ENCODE results near the gene IFNA10.
A peak's percentile ranks its signal among the peaks of the same experiment; 100 is the strongest.
"Not testable (repeated sequence)": the region's sequence is repeated elsewhere in the genome, so short reads cannot be mapped to it uniquely, and the experiment has no call there.

Gene IFNA10

DNA sequence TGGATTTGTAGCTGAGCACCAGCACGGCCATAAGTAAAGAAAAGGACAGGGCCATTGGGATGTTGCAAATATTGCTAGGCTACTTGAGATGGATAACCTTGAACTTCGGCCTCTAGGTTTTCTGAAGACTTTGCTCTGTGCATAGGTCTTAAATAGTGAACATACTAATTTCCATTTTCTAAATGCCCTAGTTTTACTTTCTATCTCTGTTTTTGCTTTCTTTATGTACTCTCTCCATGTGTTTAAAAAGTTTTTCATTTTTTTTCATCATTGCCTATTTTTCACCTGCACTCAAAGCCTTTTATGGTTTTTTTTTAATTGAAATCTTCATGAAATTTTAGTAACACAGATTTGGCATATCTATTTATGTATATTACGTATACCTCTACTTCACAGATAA, at the start of gene IFNA10:
Gene IFNA10 (minus strand): TSS at position 101 of the 400 bp plus-strand sequence. CDS start 46 bp downstream, at position 55.
- FAIRE-seq, result not testable (repeated sequence)

DNA sequence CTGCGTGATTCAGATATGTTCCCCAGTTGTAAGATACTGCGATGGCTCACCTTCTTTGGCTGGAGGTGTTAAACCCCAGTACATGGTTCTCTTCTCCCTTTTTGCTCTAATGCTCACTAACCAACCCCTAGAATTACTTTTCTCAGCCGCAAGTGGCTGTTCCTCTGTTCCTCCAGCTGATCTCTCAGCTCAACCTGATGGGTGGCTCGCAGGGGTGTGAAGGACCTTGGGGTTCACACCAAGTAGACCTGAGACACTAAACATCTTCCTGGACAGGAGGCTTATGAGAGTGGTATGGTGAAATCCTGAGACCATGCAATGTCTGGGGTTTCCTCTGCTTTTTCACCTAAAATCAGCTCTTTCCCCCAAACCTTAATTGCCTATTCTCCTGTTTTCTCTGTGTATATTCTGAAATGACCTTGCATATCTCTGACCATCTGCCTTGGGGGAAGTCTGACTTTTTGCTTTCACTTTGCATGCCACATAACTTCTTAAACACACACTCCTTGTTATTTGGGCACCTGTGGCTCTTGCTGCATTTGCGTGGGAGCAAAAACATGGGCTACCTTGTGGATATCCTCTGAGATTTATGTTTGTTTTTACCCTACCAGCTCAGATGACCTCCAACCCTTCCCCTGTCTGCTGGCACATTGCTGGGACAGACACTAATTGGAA, 48.7 kb upstream of the IFNA10 start:
- FAIRE-seq, result no peak

DNA sequence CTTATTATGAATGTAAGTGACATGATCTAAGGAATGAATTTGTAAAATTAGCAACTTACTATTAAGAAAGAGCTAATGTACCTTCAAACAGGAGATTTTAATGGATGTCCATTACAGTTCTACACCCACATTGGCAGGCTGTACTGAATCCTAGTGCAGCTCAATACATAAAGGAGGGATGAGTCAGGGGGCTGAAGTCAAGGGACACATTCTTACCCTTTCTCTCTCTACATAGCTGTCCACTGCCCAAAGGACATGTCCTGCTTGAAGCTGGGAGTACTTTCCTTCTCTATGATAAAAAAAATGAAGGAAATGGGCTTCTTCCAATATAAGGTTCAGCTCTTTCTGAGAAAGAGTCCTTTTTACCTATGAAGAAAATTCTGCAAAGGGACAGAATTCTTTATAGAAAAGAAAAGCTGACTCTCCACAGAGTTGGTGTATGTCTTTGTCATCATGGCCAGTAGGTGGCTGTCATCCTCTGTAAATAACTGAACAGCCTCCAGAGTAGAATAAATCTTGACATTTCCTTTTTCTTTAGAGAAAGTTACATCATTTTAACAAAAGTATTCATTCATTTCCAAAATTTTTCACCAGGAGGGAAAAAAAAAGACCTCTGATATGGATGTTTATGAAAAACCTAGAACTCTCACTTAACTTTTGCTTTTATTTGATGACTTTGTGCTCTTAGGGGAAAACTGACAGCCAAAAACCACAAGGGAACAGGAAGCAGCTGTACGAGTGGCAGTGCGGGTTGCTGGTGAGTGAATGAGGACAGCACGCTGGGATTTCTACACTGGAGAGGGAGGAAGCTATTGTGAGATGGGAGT, 46.0 kb upstream of the IFNA10 start:
- FAIRE-seq, result peak; percentile 13

DNA sequence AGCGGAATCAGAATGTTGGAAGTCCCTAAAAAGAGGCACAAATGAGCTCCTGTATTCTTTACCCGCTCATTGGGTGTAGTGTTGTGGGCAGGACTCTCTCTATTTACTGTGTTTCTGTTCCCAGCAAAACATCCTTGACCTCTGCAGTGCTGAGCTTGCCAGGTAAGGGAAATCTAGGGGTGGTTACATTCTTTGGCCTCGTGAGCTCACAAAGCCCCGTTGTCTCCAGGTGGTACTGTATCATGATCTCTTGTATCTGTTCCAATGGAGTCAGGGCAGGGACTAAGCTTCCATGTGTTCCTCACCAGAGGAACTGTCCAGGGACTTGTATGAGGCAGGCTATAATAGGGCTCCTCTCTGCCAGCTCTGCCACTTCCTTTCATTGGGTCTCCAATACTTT, 44.7 kb upstream of the IFNA10 start:
- no peak for FAIRE-seq

- no peak for FAIRE-seq
Observed at GRCh38 chr9:21251190-21251589, 44.2 kb upstream of the IFNA10 start.

DNA sequence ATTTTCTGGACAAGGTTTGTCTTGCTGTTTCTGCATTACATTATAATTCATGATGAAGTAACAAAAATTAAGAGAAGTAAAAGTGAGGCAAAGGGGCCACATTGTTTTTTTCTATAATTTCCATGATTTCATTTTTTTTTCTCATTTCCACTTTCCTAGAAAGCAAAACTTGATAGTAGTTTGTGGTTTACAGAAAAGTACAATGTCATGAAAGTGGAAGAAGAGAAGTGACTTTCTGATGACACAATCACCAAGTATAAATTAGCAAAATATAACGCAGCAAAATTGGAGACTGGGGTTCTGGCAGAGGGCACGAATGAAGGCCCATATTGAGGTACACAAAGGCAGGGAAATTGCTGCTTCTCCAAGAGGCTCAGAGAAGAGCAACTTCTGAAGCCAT, 37.9 kb upstream of the IFNA10 start:
- no peak for FAIRE-seq

DNA sequence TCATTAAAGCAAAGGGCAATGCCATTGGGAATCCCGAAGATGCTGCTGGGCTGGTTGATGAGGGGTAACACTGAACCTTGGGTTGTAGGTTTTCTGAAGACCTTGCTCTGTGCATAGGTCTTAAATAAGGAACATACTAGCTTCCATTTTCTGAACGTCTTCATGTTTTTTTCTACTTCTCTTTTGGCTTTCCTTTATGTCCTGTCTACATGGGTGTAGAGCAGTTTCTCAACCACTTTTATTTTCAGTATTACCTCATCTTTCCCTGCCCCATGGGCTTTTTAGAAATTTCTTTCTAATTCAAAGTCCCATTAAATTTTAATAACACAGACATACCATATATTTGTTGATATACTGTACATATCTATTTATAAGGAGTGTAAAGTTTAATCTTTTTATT, 33.0 kb upstream of the IFNA10 start, which contains the start of gene IFNA14:
Gene IFNA14 (minus strand): TSS at position 95 of the 400 bp plus-strand sequence. CDS start 70 bp downstream, at position 25.
- FAIRE-seq, result no peak

- not testable (repeated sequence) for FAIRE-seq
Observed at GRCh38 chr9:21236360-21236714, 29.4 kb upstream of the IFNA10 start.

DNA sequence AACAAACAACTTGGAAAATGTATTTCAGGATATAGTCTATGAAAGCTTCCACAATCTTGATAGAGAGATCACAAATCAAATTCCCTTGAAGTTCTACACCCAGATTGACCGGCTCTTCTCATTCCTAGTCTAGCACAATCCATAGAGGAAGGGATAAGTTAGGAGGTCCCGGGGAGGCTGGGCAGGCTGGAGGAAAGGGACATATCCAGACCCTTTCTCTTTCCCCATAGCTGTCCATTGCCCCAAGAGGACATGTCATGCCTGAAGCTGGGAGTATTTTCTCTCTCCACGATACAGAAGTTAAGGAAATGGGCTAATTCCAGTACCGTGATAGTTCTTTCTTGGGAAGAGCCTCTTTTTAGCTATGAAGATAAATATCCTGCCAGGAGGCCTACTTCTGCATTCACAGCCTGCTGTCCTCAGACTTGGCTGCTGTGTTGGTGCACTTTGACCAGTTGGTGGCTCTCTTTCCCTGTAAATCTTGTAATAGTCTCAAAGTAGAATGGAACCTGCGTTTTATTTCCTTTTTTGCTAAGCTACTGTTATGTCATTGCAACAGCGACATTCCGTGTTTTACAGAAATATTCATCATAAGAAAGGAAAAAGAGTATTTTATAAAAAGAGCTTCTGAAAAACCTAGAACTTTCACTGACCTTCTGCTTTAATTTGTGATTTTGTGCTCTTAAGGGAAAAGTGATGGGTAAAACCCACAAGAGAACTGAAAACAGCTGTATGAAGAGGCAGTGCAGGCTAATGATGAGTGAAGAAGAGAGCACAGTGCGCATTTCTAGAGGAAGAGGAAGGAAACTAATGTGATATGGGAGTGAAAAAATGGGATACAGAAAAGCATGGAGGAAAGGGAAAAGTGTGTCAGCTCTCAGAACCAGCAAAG, 28.8 kb upstream of the IFNA10 start:
- peak; percentile 57 for FAIRE-seq

DNA sequence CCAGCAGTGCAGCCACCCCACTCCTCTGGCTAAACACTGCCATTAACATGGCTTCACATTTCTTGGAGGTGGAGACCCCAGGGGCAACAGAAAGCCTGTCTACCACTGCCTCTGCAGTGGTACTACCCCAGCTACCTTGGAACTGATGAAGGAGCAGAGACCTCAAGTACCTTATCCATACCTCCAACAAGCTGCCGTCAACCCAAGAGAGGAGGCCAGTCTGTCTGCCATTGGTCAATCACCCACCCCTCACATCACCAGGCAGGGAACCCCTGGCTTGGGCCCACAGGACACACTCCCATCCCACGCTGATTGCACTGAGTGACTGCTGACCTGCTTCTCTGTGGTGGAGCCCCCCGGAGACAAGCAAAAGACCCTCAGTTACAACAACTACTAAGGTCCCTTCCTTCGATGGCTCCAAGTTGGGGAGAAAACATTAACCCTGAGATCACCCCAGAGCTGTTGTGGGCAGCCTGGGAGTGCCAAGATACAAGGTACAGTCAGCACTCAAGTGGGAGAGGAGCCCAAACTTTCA, 27.3 kb upstream of the IFNA10 start:
- no peak for FAIRE-seq

DNA sequence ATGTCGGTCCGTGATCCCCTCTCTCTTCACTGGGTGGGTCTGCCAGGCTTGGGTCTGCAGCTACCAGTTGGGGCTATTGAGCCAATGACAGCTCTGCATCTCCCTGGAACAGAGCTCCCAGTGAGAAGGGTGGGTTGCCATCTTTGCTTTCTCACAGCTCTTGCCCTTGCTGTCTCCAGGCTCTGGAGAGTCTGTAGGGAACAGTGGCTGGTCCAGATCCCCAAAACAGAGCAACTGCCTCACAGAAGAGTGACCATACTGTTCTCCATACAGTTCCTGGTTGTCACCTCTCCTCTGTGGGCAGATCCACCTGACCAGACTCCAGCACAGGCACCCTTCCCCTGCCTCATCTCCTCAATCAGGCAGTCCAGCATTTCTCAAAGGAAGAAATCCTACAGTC, 26.3 kb upstream of the IFNA10 start:
- no peak for FAIRE-seq

DNA sequence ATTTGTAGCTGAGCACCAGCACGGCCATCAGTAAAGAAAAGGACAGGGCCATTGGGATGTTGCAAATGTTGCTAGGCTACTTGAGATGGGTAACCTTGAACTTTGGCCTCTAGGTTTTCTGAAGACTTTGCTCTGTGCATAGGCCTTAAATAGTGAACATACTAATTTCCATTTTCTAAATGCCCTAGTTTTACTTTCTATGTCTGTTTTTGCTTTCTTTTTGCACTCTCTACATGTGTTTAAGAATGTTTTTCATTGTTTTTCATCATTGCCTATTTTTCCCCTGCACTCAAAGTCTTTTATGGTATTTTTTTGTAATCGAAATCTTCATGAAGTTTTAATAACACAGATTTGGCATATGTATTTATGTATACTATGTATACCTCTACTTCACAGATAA, 21.2 kb upstream of the IFNA10 start, which contains the start of gene IFNA17:
Gene IFNA17 (minus strand): TSS at position 101 of the 400 bp plus-strand sequence. CDS start 49 bp downstream, at position 52.
- FAIRE-seq, result no peak

DNA sequence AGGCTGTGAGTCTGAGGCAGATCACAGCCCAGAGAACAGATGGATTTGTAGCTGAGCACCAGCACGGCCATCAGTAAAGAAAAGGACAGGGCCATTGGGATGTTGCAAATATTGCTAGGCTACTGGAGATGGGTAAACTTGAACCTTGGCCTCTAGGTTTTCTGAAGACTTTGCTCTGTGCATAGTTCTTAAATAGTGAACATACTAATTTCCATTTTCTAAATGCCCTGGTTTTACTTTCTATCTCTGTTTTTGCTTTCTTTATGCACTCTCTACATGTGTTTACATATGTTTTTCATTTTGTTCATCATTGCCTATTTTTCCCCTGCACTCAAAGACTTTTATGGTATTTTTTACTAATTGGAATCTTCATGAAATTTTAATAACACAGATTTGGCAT, 10.3 kb upstream of the IFNA10 start, which contains the start of gene IFNA16:
Gene IFNA16 (minus strand): TSS at position 101 of the 400 bp plus-strand sequence. CDS start 6 bp downstream, at position 95.
- FAIRE-seq, result not testable (repeated sequence)

DNA sequence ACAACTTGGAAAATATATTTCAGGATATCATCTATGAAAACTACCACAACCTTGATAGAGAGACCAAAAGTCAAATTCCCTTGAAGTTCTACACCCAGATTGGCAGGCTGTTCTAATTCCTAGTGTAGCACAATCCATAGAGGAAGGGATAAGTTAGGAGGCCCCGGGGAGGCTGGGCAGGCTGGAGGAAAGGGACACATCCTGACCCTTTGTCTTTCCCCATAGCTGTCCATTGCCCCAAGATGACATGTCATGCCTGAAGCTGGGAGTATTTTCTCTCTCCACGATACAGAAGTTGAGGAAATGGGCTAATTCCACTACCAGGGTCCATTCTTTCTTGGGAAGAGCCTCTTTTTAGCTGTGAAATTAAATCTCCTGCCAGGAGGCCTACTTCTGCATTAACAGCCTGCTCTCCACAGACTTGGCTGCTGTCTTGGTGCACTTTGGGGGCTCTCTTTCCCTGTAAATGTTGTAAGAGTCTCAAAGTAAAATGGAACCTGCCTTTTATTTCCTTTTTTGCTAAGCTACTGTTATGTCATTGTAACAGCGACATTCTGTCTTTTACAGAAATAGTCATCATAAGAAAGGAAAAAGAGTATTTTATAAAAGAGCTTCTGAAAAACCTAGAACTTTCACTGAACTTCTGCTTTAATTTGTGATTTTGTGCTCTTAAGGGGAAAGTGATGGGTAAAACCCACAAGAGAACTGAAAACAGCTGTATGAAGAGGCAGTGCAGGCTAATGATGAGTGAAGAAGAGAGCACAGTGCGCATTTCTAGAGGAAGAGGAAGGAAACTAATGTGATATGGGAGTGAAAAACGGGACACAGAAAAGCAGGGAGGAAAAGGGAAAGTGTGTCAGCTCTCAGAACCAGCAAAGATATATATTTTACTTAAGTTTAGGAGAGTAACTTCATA, 6.7 kb upstream of the IFNA10 start:
- peak; percentile 42 for FAIRE-seq

DNA sequence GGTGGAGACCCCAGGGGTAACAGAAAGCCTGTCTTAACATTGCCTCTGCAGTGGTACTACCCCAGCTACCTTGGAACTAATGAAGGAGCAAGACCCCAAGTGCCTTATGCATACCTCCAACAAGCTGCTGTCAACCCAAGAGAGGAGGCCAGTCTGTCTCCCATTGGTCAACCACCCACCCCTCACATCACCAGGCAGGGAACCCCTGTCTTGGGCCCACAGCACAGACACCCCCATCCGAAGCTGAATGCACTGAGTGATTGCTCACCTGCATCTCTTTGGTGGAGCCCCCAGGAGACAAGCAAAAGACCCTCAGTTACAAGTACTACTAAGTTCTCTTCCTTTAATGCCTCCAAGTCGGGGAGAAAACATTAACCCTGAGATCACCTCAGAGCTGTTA, 5.2 kb upstream of the IFNA10 start:
- not testable (repeated sequence) for FAIRE-seq

GRCh38 chr9:21210782-21211181, 3.8 kb upstream of the IFNA10 start:
- not testable (repeated sequence) for FAIRE-seq

- no peak for FAIRE-seq
Observed at GRCh38 chr9:21210311-21210710, 3.4 kb upstream of the IFNA10 start.

GRCh38 chr9:21205204-21205603, 1.7 kb downstream of the IFNA10 start:
- FAIRE-seq, result no peak

DNA sequence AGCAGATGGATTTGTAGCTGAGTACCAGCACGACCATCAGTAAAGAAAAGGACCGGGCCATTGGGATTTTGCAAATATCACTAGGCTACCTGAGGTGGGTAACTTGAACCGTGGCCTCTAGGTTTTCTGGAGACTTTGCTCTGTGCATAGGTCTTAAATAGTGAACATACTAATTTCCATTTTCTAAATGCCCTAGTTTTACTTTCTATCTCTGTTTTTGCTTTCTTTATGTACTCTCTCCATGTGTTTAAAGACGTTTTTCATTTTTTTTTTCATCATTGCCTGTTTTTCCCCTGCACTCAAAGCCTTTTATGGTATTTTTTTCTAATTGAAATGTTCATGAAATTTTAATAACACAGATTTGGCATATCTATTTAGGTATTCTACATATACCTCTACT, 4.8 kb downstream of the IFNA10 start, which contains the start of gene IFNA7:
Gene IFNA7 (minus strand): TSS at position 101 of the 400 bp plus-strand sequence. CDS start 40 bp downstream, at position 61.
- not testable (repeated sequence) for FAIRE-seq

- FAIRE-seq, result not testable (repeated sequence)
Observed at GRCh38 chr9:21194867-21195776, 11.8 kb downstream of the IFNA10 start.
